Retinal pigment epithelial cell (primary cell): ENCODE measurements around the gene SAXO2.
"Not testable (repeated sequence)": the region's sequence is repeated elsewhere in the genome, so short reads cannot be mapped to it uniquely, and the experiment has no call there.

Experiments
- DNase-seq: peaks from one replicate; pipeline ENCODE4 v3.0.0-alpha.2; 2010; ENCODE audit warnings: low read depth
- H3K4me3 ChIP-seq: 2 replicates; pipeline ENCODE4 v1.5.1; 2011; ENCODE audit warnings: mild to moderate bottlenecking, low read length, control low read depth, moderate library complexity
- TF ChIP-seq, protein P1 (sequence below): conservative IDR thresholded peaks from 2 replicates; pipeline ENCODE4 v1.5.1; 2011; ENCODE audit warnings: low read depth, low read length, control low read depth, inconsistent platforms

SAXO2 gene

GRCh38 chr15:82292271-82292670 lies 29.7 kb downstream of the SAXO2 start:
- no peak overlapping the region for H3K4me3 ChIP-seq
- TF ChIP-seq, protein P1, sequence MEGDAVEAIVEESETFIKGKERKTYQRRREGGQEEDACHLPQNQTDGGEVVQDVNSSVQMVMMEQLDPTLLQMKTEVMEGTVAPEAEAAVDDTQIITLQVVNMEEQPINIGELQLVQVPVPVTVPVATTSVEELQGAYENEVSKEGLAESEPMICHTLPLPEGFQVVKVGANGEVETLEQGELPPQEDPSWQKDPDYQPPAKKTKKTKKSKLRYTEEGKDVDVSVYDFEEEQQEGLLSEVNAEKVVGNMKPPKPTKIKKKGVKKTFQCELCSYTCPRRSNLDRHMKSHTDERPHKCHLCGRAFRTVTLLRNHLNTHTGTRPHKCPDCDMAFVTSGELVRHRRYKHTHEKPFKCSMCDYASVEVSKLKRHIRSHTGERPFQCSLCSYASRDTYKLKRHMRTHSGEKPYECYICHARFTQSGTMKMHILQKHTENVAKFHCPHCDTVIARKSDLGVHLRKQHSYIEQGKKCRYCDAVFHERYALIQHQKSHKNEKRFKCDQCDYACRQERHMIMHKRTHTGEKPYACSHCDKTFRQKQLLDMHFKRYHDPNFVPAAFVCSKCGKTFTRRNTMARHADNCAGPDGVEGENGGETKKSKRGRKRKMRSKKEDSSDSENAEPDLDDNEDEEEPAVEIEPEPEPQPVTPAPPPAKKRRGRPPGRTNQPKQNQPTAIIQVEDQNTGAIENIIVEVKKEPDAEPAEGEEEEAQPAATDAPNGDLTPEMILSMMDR, result no peak
- no peak for DNase-seq

DNA sequence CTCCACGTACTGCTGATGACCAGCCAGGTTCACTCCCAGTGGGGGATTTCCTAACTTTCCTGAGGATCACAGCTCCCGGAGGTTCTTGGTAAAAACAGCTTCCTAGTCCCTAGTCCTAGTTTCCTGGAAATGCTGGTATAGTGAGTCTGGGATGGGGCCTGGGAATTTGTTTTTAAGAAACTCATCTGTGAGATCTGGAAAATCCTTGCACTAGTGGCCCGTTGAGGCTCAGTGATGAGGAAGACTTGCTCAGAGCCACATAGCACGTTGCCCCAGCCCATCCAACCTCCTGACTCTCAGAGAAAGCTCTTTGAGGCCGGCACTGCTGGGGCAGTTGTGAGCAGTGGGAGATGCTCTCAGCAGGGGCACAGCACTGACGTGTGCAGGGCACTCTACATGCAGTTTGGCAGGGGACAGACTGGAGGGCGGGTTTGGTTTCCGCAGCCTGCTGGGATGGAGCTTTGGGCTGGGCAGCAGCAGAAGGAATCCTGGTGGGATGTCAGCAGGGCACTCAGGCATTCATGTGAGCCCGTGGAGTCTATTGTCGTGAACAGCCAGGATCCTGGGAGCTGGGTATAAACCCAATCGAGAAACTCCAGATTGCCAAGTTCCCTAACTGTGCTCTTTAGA lies 31.6 kb downstream of the SAXO2 start:
- no peak for DNase-seq
- TF ChIP-seq, protein P1, result no peak
- H3K4me3 ChIP-seq, result no peak overlapping the region

DNA sequence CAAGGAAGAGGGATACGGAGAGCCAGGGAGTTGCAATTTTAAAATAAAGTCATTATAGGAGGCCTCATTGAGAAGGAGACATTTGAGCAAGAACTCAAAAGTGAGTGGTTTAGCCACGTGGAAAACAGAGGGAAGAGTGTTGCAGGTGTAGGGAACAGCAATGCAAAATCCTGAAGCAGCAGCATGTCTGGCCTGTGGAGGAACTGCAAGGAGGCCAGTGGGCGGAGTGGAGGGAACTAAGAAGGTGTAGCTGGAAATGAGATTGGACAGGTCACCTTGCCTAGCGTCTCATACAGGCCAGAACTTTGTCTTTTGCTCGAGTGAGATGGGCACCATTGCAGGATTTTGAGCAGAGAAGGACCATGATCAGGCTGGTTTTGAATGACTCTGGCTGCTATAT lies 34.9 kb downstream of the SAXO2 start:
- DNase-seq, result no peak

DNA sequence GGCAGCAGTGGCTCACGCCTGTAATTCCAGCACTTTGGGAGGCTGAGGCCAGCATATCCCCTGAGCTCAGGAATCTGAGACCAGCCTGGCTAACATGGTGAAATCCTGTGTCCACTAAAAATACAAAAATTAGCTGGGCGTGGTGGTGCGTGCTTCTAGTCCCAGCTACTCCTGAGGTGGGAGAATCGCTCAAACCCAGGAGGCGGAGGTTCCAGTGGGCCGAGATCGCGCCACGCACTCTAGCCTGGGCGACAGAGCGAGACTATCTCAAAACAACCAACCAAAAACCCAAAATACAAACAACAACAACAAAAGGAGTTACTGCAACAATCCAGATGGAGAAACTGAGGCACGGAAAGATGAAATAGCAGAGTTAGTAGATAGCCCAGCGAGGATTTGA lies 35.4 kb downstream of the SAXO2 start:
- DNase-seq, result no peak
- TF ChIP-seq, protein P1, result no peak
- H3K4me3 ChIP-seq, result no peak overlapping the region

More for the DNA sequence above, 34.9 kb downstream of the SAXO2 start:
- H3K4me3 ChIP-seq, result no peak overlapping the region
- TF ChIP-seq, protein P1, result no peak

- TF ChIP-seq, protein P1, result no peak
- H3K4me3 ChIP-seq, result no peak overlapping the region
- no peak for DNase-seq
These were observed 35.9 kb downstream of the SAXO2 start for GRCh38 chr15:82298520-82298919.

DNA sequence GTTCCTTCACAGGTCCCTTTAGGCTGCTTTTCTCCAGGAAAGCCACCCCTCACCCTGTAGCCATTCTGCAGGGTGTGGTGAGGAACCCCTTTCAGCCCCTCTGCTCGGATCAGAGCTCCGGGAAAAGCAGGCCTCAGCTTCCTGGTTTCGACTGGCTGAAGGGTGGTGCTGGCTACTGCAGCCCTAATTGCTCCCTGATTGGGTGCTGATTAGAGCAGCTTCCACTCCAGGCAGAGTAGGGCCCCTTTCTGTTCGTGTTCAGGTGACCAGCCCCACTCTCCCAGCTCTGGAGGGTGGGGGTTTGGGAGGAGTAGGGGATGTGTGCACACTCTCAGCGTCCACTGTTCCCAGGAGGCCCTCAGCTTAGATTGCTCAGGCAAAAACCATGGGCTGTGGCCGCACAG lies 36.9 kb downstream of the SAXO2 start:
- not testable (repeated sequence) for DNase-seq, H3K4me3 ChIP-seq

GRCh38 chr15:82300326-82300725 lies 37.7 kb downstream of the SAXO2 start:
- not testable (repeated sequence) for H3K4me3 ChIP-seq, DNase-seq

DNA sequence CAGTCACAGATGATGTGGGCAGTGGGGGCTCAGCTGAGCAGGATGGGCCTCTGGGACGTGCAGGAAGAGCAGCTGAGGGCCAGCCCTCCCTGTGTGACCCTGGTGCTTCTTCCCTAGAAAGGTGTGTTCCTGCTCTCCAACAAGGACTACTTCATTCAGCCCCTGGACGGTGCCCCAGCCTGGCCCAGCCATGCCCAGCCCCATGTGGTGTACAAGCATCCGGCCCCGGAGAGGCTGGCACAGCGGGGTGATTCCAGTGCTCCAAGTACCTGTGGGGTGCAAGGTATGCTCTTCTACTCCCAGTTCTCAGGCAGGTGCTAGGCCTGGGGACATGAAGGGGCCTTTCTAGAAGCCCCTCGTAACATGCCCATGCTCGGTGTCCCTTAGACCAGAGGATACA lies 38.3 kb downstream of the SAXO2 start:
- no peak overlapping the region for H3K4me3 ChIP-seq
- TF ChIP-seq, protein P1, result no peak
- DNase-seq, result no peak
